H1 (cell line): ENCODE measurements around the gene ZRANB3. TPM values are rescaled to one million over a fixed set of nuclear protein-coding genes. Genes with fewer than 3 reads are reported as not detected.

Experiments
- CTCF ChIA-PET: fragments of 300-600 bp; sonication (Branson Sonifier 250); formaldehyde crosslinking; loops from one replicate; lab custom pipeline; 2021; ENCODE audit not compliant: partially characterized antibody; lab: Charles Lee
- POLR2A ChIA-PET: fragments of 300-600 bp; sonication (Branson Sonifier 250); formaldehyde crosslinking; loops from one replicate; lab custom pipeline; 2021; ENCODE audit warnings: inconsistent platforms; ENCODE audit not compliant: partially characterized antibody; lab: Charles Lee
- DNase-seq, 2 experiments: peaks; one replicate each; pipeline versions ENCODE4 v3.0.0 to v3.0.0-alpha.2; 2010 to 2022; ENCODE audit warnings: low spot score in 2 of 2, low read depth in 1 of 2, mixed read lengths in 1 of 2
- FAIRE-seq: peaks from 2 replicates; lab custom pipeline; 2011; peaks lifted over from hg19 to GRCh38; lab: Jason Lieb, UNC
- H2AFZ ChIP-seq: 2 replicates; pipeline ENCODE4 v1.8.1; 2012; ENCODE audit warnings: low read length, inconsistent platforms
- H2AK5ac ChIP-seq: 2 replicates; pipeline ENCODE4 v1.6.1; 2013; ENCODE audit warnings: low read depth, low read length
- H2BK120ac ChIP-seq: replicated peaks from 2 replicates; pipeline ENCODE3; 2013; ENCODE audit warnings: low read depth, low read length, inconsistent platforms
- H2BK12ac ChIP-seq: 2 replicates; pipeline ENCODE4 v1.6.1; 2013; ENCODE audit warnings: low read depth, low read length
- H2BK15ac ChIP-seq: 2 replicates; pipeline ENCODE4 v1.6.1; 2013; ENCODE audit warnings: low read length
- H2BK20ac ChIP-seq: 2 replicates; pipeline ENCODE4 v1.6.1; 2013; ENCODE audit warnings: low read length
- H2BK5ac ChIP-seq: 2 replicates; pipeline ENCODE4 v1.6.1; 2013; ENCODE audit warnings: low read depth, low read length
- H3K14ac ChIP-seq: 2 replicates; pipeline ENCODE4 v1.6.1; 2013; ENCODE audit warnings: inconsistent platforms; ENCODE audit not compliant: insufficient read length
- H3K18ac ChIP-seq: 2 replicates; pipeline ENCODE4 v1.6.1; 2013; ENCODE audit warnings: low read length; ENCODE audit errors: extremely low read depth
- H3K23ac ChIP-seq: 2 replicates; pipeline ENCODE4 v1.6.1; 2013; ENCODE audit warnings: inconsistent platforms; ENCODE audit not compliant: insufficient read length
- H3K23me2 ChIP-seq: 2 replicates; pipeline ENCODE4 v1.6.1; 2013; ENCODE audit warnings: low read depth, low read length
- H3K27ac ChIP-seq: 2 replicates; pipeline ENCODE4 v1.6.1; 2011; ENCODE audit warnings: low read depth, low read length, inconsistent platforms
- H3K27me3 ChIP-seq, 4 experiments: replicated peaks in 1 of 4; 1 replicate in 1 of 4; 2 replicates in 3 of 4; pipeline versions ENCODE4 v1.6.1 to v1.8.1; 2011 to 2013; ENCODE audit warnings: low read length in 3 of 4, mild to moderate bottlenecking in 3 of 4, inconsistent platforms in 2 of 4, mixed read lengths in 2 of 4, moderate library complexity in 1 of 4; ENCODE audit not compliant: control insufficient read depth in 3 of 4, insufficient read depth in 3 of 4; ENCODE audit errors: extremely low read depth in 1 of 4
- H3K36me3 ChIP-seq, 4 experiments: 2 replicates each; pipeline versions ENCODE4 v1.6.1 to v1.8.1; 2011 to 2013; ENCODE audit warnings: mild to moderate bottlenecking in 4 of 4, low read length in 3 of 4, moderate library complexity in 2 of 4, control low read depth in 1 of 4, inconsistent platforms in 1 of 4; ENCODE audit not compliant: insufficient read depth in 4 of 4, control insufficient read depth in 2 of 4
- H3K4ac ChIP-seq: replicated peaks from 2 replicates; pipeline ENCODE3; 2013; ENCODE audit warnings: low read length, low read depth, mixed read lengths, inconsistent platforms; ENCODE audit not compliant: insufficient read length
- H3K4me1 ChIP-seq, 4 experiments: replicated peaks in 1 of 4; 1 replicate in 1 of 4; 2 replicates in 3 of 4; pipeline versions ENCODE4 v1.6.1 to v1.8.1; 2011 to 2013; ENCODE audit warnings: low read length in 3 of 4, inconsistent platforms in 2 of 4, mixed read lengths in 1 of 4; ENCODE audit not compliant: insufficient read depth in 4 of 4, control insufficient read depth in 3 of 4
- H3K4me2 ChIP-seq, 2 experiments: 2 replicates each; pipeline versions ENCODE4 v1.6.1 to v1.8.1; 2011 to 2013; ENCODE audit warnings: low read depth in 2 of 2, low read length in 2 of 2, control low read depth in 1 of 2, inconsistent platforms in 1 of 2, mild to moderate bottlenecking in 1 of 2; ENCODE audit not compliant: insufficient read depth in 1 of 2
- H3K4me3 ChIP-seq, 4 experiments: fragments of 200-600, 300-600 bp in 1 of 4; sonication (generic), shearing (Covaris generic), sonication (Bioruptor Twin) in 1 of 4; 2 replicates each; pipeline versions ENCODE4 v1.5.1 to v1.8.1; 2011 to 2016; ENCODE audit warnings: low read length in 4 of 4, low read depth in 3 of 4, control low read depth in 2 of 4, inconsistent platforms in 2 of 4, mild to moderate bottlenecking in 2 of 4, mixed read lengths in 1 of 4, moderate library complexity in 1 of 4; ENCODE audit not compliant: insufficient read depth in 2 of 4; ENCODE audit errors: extremely low read depth in 1 of 4
- H3K56ac ChIP-seq: replicated peaks from 2 replicates; pipeline ENCODE3; 2013; ENCODE audit warnings: low read depth, mild to moderate bottlenecking, mixed read lengths, low read length, inconsistent platforms; ENCODE audit not compliant: insufficient read length
- H3K79me1 ChIP-seq: 2 replicates; pipeline ENCODE4 v1.6.1; 2013; ENCODE audit warnings: low read depth, low read length, control low read depth
- H3K79me2 ChIP-seq, 2 experiments: 2 replicates each; pipeline versions ENCODE4 v1.6.1 to v1.8.1; 2012 to 2013; ENCODE audit warnings: low read length in 2 of 2, mild to moderate bottlenecking in 2 of 2, inconsistent platforms in 1 of 2; ENCODE audit not compliant: insufficient read depth in 2 of 2, control insufficient read depth in 1 of 2
- H3K9ac ChIP-seq, 4 experiments: replicated peaks in 1 of 4; 1 replicate in 1 of 4; 2 replicates in 3 of 4; pipeline versions ENCODE4 v1.6.1 to v1.8.1; 2011 to 2013; ENCODE audit warnings: low read depth in 3 of 4, low read length in 3 of 4, control low read depth in 2 of 4, mild to moderate bottlenecking in 2 of 4, moderate library complexity in 2 of 4, inconsistent platforms in 1 of 4; ENCODE audit errors: extremely low read depth in 1 of 4
- H3K9me3 ChIP-seq, 2 experiments: 2 replicates each; pipeline versions ENCODE4 v1.6.1 to v1.8.1; 2012 to 2013; ENCODE audit warnings: mild to moderate bottlenecking in 2 of 2, moderate library complexity in 2 of 2, control low read depth in 1 of 2, inconsistent platforms in 1 of 2, low read depth in 1 of 2, low read length in 1 of 2, mixed read lengths in 1 of 2; ENCODE audit not compliant: insufficient read depth in 2 of 2
- H4K20me1 ChIP-seq, 2 experiments: replicated peaks in 1 of 2; 2 replicates each; pipeline versions ENCODE3 to v1.8.1; 2011 to 2013; ENCODE audit warnings: inconsistent platforms in 2 of 2, low read length in 2 of 2, mild to moderate bottlenecking in 1 of 2; ENCODE audit not compliant: insufficient read depth in 2 of 2, control insufficient read depth in 1 of 2
- H4K5ac ChIP-seq: 2 replicates; pipeline ENCODE4 v1.6.1; 2013; ENCODE audit warnings: low read length, low read depth, mixed read lengths, inconsistent platforms; ENCODE audit not compliant: insufficient read length
- H4K8ac ChIP-seq: 2 replicates; pipeline ENCODE4 v1.8.0; 2013; ENCODE audit warnings: mild to moderate bottlenecking, moderate library complexity, low read length, inconsistent platforms; ENCODE audit not compliant: insufficient read depth; ENCODE audit errors: extremely low read depth
- H4K91ac ChIP-seq: replicated peaks from 2 replicates; pipeline ENCODE3; 2013; ENCODE audit warnings: low read length, mixed read lengths, inconsistent platforms; ENCODE audit not compliant: insufficient read length
- KDM5A ChIP-seq: fragments of 200-600 bp; IDR thresholded peaks from 2 replicates; pipeline ENCODE4 v1.7.1; 2012; ENCODE audit warnings: mild to moderate bottlenecking, low read length, inconsistent platforms, mixed read lengths
- POLR2AphosphoS5 ChIP-seq: IDR thresholded peaks from 2 replicates; pipeline ENCODE4 v1.6.1; 2011; ENCODE audit warnings: low read depth, low read length
- WGBS, 2 experiments: shearing (Covaris generic) in 1 of 2; methylation state at CpG; one replicate each; pipeline versions ENCODE4 v1.1.6 to v1.1.7; 2013 to 2015; ENCODE audit warnings: low lambda C conversion rate in 2 of 2, mixed read lengths in 2 of 2, inconsistent platforms in 1 of 2, low coverage in 1 of 2, missing lambda C conversion rate in 1 of 2; ENCODE audit not compliant: insufficient replicate concordance in 2 of 2, insufficient coverage in 1 of 2, insufficient read length in 1 of 2; ENCODE audit errors: extremely low coverage in 1 of 2, missing lambda C conversion rate in 1 of 2; 5-methylcytosine and 5-hydroxymethylcytosine counted together
- polyA plus RNA-seq, 7 experiments: library from polyadenylated mRNA; depleted of rRNA in 3 of 7; stranded (reverse) in 5 of 7; unstranded in 2 of 7; fragments of >200 nt in 5 of 7; fragments of 200-250 nt in 2 of 7; gene quantifications; 1 replicate in 5 of 7; 2 replicates in 1 of 7; 4 replicates in 1 of 7; pipeline versions ENCODE4 v1.2.1 to v1.2.3, GENCODE V29; 2011 to 2013; ENCODE audit warnings: missing spikeins in 2 of 7, mixed read lengths in 2 of 7
- total RNA-seq: library from RNA; stranded (reverse); fragmentation: NEBNext Ultra II Directional; extraction: Animal tissue kit (Norgen Biotek cat#: 25700); gene quantifications from 2 replicates; pipeline ENCODE4 v1.2.1, GENCODE V29; 2021

Gene ZRANB3
- total and polyA plus RNA-seq, 2 of the 8 experiments (the other 6 are each of a cell fraction or from before 2014, with no cell fraction given) = 4.5 to 19.3 TPM

DNA sequence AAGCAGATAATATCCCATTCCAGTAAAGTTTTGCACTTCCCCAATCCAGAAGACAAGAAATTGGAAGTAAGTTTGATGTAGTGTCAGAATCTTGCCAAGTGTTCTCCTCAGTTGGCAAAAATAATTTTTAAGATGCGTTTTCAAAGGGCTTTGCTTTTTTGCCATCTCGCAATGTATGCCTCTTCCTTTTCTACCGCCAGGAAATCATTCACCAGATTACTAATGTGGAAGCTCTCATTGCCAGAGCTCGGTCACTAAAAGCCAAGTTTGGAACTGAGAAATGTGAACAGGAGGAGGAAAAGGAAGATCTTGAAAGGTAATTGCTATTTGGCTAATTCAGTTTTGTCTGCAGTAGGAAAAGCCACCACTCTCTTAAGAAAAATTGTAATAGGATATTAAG, 368.2 kb downstream of the ZRANB3 start:
- H4K8ac ChIP-seq = no peak overlapping the region
- H2BK5ac ChIP-seq = no peak overlapping the region
- ChIA-PET CTCF (no interaction called here), POLR2A (no interaction called here)
- no peak overlapping the region for H2AFZ ChIP-seq
- no peak overlapping the region for H4K5ac ChIP-seq
- no peaks in the 10 kb centered on the region for H3K9me3 ChIP-seq
- no peak overlapping the region for H3K4me2 ChIP-seq
- H3K4ac ChIP-seq = no peak overlapping the region
- no peak overlapping the region for H2BK20ac ChIP-seq
- H2BK15ac ChIP-seq = no peak overlapping the region
- H3K79me1 ChIP-seq = no peaks in the 10 kb centered on the region
- H2AK5ac ChIP-seq = no peak overlapping the region
- no peak overlapping the region for H3K56ac ChIP-seq
- no peaks in the 10 kb centered on the region for H4K20me1 ChIP-seq
- H3K4me1 ChIP-seq = no peaks in the 10 kb centered on the region; a peak in 1 of 7 replicates
- 87% methylated on average over 4 of the region's 4 CpGs; no CpG with 5 or more reads in 1 of the 2 experiments for WGBS, 2 experiments
- H3K36me3 ChIP-seq = peaks cover 0 to 48% (median 9%) of the 10 kb centered on the region in 4 experiments; a peak in 6 of 8 replicates
- peaks cover 0 to 1% (median 0%) of the 10 kb centered on the region in 4 experiments; a peak in 1 of 7 replicates for H3K27me3 ChIP-seq
- H3K9ac ChIP-seq = no peak overlapping the region
- H3K27ac ChIP-seq = no peak overlapping the region
- H2BK12ac ChIP-seq = no peak overlapping the region
- TF ChIP-seq KDM5A (no peak), POLR2AphosphoS5 (no peak)
- DNase-seq (no peak), FAIRE-seq (no peak)
- H4K91ac ChIP-seq = no peak overlapping the region
- H3K14ac ChIP-seq = no peak overlapping the region
- H2BK120ac ChIP-seq = no peak overlapping the region
- no peaks in the 10 kb centered on the region for H3K79me2 ChIP-seq
- no peak overlapping the region for H3K23ac ChIP-seq
- no peaks in the 10 kb centered on the region for H3K23me2 ChIP-seq
- H3K4me3 ChIP-seq = no peak overlapping the region
- no peak overlapping the region for H3K18ac ChIP-seq
